ENCODE measurements around the gene PGR. TPM values are rescaled to one million over a fixed set of nuclear protein-coding genes. Genes with fewer than 3 reads are reported as not detected.

Gene PGR
- total RNA-seq, 4 donors from 2014 or later, result 0.18 to 0.80 (median 0.53) TPM

DNA sequence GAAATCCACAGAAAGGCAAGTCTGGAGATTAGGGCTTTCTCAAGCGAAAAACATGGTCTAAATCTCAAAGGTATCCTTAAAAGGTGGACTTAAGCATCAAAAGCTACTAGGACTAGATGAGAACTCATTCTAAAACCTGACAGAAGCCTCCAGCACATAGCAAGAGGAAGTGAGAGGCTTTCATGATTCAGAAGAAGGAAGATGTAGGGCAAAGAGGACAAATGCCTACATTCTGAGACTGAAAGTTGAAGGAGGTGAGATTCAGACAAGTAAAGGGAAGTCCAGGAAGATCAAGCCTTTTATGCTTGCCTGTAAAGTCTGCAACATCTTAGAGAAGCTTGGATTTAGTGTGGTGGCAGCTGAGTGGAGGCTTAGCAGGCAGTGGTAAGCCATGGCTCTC, 98.9 kb downstream of the PGR start:
- Histone ChIP-seq H3K27me3 (no peaks in the 10 kb centered on the region), H3K4me1 (peaks cover 5% of the 10 kb centered on the region), H3K4me3 (no peak overlapping the region), H3K9me3 (no peaks in the 10 kb centered on the region), H3K36me3 (no peaks in the 10 kb centered on the region), H3K27ac (no peak overlapping the region)
- 79% methylated on average over 1 of the region's 1 CpG for WGBS
- DNase-seq (ENCODE audit: low spot score in 2 of 2), result no peak
- TF ChIP-seq EP300 (IDR thresholded peaks at IDR 0.05), result no peak
- TF ChIP-seq POLR2A (IDR thresholded peaks at IDR 0.05), result no peak
- no peak for TF ChIP-seq POLR2AphosphoS5 (IDR thresholded peaks at IDR 0.05)
- TF ChIP-seq, protein P1, sequence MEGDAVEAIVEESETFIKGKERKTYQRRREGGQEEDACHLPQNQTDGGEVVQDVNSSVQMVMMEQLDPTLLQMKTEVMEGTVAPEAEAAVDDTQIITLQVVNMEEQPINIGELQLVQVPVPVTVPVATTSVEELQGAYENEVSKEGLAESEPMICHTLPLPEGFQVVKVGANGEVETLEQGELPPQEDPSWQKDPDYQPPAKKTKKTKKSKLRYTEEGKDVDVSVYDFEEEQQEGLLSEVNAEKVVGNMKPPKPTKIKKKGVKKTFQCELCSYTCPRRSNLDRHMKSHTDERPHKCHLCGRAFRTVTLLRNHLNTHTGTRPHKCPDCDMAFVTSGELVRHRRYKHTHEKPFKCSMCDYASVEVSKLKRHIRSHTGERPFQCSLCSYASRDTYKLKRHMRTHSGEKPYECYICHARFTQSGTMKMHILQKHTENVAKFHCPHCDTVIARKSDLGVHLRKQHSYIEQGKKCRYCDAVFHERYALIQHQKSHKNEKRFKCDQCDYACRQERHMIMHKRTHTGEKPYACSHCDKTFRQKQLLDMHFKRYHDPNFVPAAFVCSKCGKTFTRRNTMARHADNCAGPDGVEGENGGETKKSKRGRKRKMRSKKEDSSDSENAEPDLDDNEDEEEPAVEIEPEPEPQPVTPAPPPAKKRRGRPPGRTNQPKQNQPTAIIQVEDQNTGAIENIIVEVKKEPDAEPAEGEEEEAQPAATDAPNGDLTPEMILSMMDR (IDR thresholded peaks at IDR 0.05), result no peak

DNA sequence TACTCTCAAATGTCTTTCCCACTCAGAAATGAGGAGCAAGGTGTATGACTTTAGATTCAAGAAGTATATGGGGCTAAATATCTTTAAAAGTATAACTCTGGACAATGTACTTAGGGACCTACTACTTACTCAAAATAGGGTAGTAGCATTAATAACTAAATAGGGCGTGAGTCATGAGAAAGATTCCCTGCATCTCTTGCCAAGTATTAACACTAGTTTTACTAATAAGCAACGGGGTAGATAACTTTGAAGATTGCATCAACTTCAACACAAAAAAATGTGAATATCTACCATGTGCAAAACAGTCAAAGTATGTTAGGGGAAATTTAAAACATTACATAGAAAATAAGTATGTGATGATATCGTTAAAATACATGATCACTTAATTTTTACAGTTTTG, 99.6 kb downstream of the PGR start:
- 36% methylated on average over 3 of the region's 3 CpGs for WGBS
- no peak for DNase-seq (ENCODE audit: low spot score in 2 of 2)
- H3K4me1 ChIP-seq, result peaks cover 5% of the 10 kb centered on the region

DNA sequence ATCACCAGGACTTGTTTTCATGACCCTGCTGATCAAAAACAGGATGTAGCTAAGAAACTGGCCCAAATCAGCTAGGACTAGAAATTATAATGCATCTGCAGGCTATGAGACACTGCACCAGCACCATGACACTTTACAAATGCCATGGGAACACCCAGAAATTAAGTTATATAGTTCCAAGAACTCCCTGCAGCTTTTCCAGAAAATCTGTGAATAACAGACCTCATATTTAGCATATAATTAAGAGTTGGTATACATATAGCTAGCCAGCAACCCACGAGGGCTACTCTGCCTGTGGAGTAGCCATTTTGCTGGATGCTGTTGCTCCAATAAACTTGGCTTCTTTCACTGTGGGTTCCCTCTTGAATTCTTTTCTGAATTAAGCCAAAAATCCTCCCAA, 101.0 kb downstream of the PGR start:
- Histone ChIP-seq H3K9me3 (no peaks in the 10 kb centered on the region), H3K27me3 (no peaks in the 10 kb centered on the region), H3K36me3 (no peaks in the 10 kb centered on the region), H3K27ac (no peak overlapping the region), H3K4me1 (no peaks in the 10 kb centered on the region), H3K4me3 (no peak overlapping the region)
- DNase-seq (ENCODE audit: low spot score in 2 of 2), result no peak
- WGBS, result 43% methylated on average over 1 of the region's 1 CpG
- no peak for TF ChIP-seq POLR2A (IDR thresholded peaks at IDR 0.05)
- TF ChIP-seq EP300 (IDR thresholded peaks at IDR 0.05), result no peak
- TF ChIP-seq POLR2AphosphoS5 (IDR thresholded peaks at IDR 0.05), result no peak
- TF ChIP-seq, protein P1 (IDR thresholded peaks at IDR 0.05), result no peak

More for the DNA sequence above, 99.6 kb downstream of the PGR start:
- no peaks in the 10 kb centered on the region for H3K36me3 ChIP-seq
- H3K9me3 ChIP-seq, result no peaks in the 10 kb centered on the region
- no peak overlapping the region for H3K4me3 ChIP-seq
- H3K27ac ChIP-seq, result no peak overlapping the region
- H3K27me3 ChIP-seq, result no peaks in the 10 kb centered on the region
- TF ChIP-seq, protein P1 (IDR thresholded peaks at IDR 0.05), result no peak
- TF ChIP-seq POLR2A (IDR thresholded peaks at IDR 0.05), result no peak
- TF ChIP-seq POLR2AphosphoS5 (IDR thresholded peaks at IDR 0.05), result no peak
- no peak for TF ChIP-seq EP300 (IDR thresholded peaks at IDR 0.05)

DNA sequence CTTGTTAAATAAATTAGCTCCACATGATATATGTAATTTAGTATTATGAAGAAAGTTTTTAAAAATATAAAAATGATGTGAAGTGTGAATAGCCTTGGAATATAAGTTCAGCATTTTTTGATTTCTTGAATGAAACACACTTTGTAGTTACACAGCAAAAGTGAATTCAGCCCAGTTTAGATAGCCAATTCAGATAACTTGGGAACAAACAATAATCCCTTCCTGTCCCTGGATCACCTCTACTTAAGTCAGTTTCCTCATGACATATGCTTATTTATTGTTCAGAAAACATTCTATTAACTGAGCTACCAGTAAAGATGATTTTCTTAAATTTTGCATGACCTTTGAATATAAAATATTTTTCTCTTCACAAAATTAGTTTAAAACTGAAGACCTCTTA, 107.4 kb downstream of the PGR start:
- no peak for DNase-seq (ENCODE audit: low spot score in 2 of 2)
- TF ChIP-seq, protein P1 (IDR thresholded peaks at IDR 0.05), result no peak
- TF ChIP-seq POLR2AphosphoS5 (IDR thresholded peaks at IDR 0.05) (no peak), EP300 (IDR thresholded peaks at IDR 0.05) (no peak), POLR2A (IDR thresholded peaks at IDR 0.05) (no peak)
- Histone ChIP-seq H3K27ac (no peak overlapping the region), H3K9me3 (no peaks in the 10 kb centered on the region), H3K4me1 (no peaks in the 10 kb centered on the region), H3K4me3 (no peak overlapping the region), H3K27me3 (no peaks in the 10 kb centered on the region), H3K36me3 (no peaks in the 10 kb centered on the region)

- TF ChIP-seq, protein P1 (IDR thresholded peaks at IDR 0.05), result no peak
- TF ChIP-seq EP300 (IDR thresholded peaks at IDR 0.05) (no peak), POLR2AphosphoS5 (IDR thresholded peaks at IDR 0.05) (no peak), POLR2A (IDR thresholded peaks at IDR 0.05) (no peak)
- no peaks in the 10 kb centered on the region for H3K36me3 ChIP-seq
- DNase-seq (ENCODE audit: low spot score in 2 of 2), result no peak
- H3K27me3 ChIP-seq, result no peaks in the 10 kb centered on the region
- H3K9me3 ChIP-seq, result no peaks in the 10 kb centered on the region
- no peak overlapping the region for H3K4me3 ChIP-seq
- no peak overlapping the region for H3K27ac ChIP-seq
- H3K4me1 ChIP-seq, result no peaks in the 10 kb centered on the region
- WGBS, result 83% methylated on average over 1 of the region's 1 CpG
Measured at GRCh38 chr11:101019870-101020269, 109.7 kb downstream of the PGR start.

Data from suprapubic skin (tissue), 4 donors.